GM21526 (cell line): ENCODE measurements around the gene NELFB.
A peak's percentile ranks its signal among the peaks of the same experiment; 100 is the strongest.

Source experiments
- ATAC-seq: cut with Tn5 transposase; IDR thresholded peaks from one replicate; pipeline ENCODE4 v1.9.1; 2021; ENCODE audit warnings: moderate library complexity; ENCODE audit not compliant: unreplicated experiment, low FRiP score

Gene NELFB

DNA sequence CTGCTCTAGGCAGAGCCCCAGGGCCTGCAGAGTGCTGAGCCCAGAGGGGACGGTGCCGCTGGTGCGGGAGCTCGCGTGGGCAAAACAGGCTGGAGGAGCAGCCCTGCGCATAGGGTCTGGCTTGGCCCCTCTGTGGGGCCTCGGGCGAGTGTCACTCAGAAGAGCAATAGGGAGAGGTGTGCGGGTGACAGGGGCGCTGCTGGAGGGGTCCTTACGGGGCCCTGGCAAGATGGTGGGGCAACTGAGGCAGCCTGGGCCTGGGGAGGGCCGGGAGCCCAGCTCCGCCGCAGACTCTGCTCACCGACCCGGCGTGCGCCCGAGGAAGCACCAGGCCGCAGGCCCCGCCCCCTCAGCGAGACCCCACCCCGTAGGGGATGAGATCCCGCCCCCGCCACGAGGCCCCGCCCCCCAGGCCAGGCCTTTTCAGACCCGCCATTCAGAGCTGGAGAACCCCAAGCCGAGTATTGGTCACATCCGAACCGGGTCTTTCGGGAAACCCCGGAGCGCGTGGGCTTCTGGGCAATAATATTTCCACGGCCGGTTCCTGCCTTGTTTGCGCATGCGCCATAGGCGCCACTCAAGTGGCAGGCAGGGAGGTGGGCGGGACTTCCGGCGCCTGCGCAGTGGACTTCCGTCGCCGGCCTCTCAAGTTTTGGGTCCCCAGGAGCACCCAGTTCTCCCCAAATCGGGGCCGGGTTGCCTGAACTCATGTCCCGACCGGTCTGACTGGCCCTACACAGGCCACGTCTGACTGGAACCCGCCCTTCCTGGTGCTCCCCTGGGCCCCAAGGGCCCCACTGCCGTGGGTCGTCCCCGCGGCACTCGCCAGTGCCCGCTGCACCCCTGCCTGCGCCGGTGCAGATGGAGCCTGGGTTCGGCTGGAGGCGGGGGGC, 31.8 kb upstream of the NELFB start:
- ATAC-seq, result peak; percentile 55

DNA sequence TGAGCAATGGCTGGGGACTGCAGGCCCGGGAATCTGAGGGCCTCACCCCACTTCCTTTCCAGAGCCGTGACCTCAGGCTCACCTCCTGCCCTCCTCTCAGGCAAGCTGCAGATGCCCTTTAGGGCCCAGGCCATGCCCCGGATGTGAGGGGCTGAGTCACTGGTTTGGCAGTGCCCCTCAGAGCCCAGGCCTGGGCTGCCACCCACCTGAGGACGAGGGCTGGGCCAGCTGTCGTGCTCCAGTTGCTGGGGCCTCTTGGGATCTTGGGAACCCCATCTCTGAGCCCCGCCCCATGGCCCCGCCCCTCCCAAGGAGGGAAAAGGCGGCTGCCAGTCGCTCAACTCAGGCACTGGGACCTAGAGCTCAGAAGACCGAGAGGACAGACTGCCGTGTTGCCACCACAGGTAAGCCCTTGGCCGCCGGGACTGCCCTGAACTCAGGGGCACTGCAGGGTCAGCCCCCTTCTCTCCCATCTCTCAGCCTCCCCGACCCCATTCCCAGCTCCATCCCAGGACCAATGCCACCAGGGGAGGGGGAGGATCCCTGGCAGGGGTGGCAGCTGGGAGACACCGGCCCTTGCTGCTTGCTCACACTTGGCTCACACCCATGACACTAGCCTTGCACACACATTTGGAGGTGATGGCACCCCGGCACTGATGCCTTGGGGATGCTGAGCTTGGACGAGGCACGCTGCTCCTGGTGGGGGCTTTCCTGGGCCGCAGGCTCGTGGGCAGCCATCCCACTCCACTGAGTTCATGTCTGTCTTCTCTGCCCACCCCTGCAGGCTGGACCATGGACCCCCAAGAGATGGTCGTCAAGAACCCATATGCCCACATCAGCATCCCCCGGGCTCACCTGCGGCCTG, 30.1 kb upstream of the NELFB start, which contains the start of gene CYSRT1:
CYSRT1 (plus strand) TSS at position 345 of the 865 bp plus-strand sequence; CDS start at position 793, 448 bp downstream.
- no peak for ATAC-seq

DNA sequence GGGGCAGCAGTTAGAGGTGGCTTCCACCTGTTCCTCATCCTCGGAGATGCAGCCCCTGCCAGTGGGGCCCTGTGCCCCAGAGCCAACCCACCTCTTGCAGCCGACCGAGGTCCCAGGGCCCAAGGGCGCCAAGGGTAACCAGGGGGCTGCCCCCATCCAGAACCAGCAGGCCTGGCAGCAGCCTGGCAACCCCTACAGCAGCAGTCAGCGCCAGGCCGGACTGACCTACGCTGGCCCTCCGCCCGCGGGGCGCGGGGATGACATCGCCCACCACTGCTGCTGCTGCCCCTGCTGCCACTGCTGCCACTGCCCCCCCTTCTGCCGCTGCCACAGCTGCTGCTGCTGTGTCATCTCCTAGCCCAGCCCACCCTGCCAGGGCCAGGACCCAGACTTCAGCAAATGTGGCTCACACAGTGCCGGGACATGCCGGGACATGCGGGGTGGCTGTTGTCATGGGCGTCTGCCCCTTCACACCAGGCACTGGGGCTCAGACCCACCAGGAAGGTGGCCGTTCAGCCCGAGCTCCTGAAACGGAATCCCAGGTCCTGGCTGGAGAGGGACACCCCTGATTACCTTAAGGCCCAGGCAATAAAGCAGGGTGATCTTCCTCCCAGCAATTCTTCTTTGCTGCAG, 29.3 kb upstream of the NELFB start:
- no peak for ATAC-seq

DNA sequence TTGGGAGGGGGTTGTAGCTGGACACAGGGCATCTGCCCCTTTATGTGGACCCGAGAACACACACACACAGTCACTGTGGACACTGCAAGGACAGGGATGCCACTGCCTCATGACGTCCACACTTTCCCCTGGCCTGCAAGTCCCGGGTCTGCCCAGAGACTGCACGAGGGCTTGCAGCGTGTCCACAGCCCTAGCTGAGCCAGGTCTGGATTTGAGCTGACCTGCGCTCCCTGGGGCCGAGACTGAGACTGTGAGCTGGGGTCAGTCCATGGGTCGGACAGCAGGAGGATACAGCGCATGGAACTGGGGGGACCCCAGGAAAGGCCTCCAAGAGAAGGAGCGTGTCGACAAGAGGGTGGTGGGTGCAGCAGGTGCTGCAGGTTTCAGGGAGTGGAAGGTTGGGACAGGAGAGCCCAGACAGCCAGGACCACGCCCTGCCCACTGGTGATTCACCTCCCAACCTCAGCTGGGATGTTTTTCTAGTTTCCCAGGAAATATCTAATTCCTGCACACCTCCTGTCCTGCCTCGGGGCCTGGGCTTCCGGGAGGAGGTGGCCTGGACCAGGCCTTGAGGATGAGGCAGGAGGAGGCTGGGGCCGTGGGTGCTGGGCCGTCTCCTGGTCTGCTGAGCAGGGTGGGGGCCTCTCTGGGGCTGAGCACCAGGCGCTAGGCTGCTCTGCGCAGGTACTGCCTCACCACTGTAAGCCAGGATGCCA, 28.6 kb upstream of the NELFB start:
- no peak for ATAC-seq

DNA sequence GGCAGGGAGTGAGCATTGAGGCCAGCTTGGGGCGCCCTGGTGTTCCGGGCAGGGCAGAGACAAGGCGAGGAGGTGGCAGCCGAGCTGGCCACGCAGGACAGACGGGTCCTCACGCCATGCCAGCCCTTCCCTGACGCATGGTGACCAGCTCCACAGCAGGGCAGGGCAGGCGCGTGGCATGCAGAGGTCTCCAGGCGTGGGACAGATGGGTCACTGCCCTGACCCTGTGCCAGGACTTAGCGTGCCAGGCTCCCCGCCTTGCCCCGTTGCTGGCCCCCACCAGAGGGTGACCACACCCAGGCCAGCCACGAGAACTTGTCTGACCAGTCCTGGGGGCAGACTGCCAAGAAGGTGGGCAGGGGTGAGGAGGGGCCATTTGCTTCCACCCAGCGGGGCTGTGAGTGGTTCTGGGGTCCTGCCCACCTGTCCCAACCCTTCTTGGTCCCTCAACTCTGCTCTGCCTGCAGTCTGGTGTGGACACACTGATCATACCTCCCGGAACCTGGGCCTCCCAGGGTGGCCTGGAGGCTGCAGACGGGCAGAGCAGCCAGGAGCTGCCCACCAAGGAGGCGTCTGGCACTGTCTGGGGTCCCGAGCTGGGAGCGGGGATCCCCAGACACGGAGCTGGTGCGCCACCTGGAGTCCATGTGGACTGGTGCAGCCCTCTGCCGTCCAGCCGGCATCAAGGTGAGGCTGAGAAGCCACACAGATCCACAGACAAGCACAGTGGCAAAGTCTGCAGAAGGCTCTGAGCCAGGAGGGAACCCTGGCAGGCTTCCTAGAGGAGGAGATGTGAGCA, 27.9 kb upstream of the NELFB start, which contains the start of gene RNF224:
RNF224 (plus strand) TSS at position 449 of the 799 bp plus-strand sequence. CDS start 834 bp downstream, outside the sequence.
- ATAC-seq, result no peak

DNA sequence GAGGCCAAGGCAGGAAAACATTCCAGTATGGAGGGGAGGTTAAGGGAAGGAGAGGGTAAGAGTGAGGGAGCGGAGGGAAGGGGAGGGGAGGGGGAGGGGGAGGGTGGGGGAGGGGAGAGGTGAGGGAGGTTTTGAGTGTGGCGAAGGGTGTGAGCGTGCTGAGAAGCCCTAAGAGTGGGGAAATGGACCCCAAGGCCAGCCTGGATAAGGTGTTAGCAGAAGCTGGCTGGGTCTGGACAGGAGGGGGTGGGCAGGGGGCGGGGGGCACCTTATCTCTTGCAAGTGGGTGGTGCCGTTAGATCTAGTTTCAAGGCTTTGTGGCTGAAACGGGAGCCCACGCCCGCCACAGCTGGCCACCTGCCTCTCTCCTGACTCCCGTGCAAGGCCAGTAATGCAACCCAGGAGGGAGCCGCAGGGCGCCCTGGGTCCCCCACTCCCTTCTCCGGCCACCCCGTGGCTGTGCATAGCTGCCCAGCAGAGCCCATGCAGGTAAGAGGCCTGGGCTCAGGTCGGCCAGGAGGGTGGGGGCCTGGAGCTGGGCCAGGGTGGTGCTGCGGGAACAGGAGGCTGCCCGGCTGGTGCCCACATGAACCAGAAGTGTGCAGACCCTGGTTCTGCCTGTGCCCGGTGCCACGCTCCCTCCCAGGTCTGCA, 27.1 kb upstream of the NELFB start:
- no peak for ATAC-seq

DNA sequence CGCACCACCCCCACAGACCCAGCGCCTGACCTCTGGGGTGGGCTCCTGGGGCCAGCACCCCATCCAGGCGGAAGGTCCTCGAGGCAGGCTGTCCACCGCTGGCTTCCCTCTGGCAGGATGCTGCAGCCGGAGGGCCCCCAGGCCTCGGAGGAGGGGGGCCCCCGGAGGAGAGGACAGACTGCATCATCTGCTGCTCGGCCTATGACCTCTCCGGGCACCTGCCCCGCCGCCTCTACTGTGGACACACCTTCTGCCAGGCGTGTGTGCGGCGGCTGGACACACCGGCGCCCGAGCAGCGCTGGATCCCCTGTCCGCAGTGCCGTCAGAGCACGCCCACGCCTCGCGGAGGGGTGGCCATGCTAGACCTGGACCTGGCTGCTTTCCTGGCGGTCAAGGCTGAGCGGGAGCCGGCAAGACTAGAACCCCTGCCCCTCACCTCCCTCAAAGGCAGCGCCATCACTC, 26.6 kb upstream of the NELFB start:
- no peak for ATAC-seq

DNA sequence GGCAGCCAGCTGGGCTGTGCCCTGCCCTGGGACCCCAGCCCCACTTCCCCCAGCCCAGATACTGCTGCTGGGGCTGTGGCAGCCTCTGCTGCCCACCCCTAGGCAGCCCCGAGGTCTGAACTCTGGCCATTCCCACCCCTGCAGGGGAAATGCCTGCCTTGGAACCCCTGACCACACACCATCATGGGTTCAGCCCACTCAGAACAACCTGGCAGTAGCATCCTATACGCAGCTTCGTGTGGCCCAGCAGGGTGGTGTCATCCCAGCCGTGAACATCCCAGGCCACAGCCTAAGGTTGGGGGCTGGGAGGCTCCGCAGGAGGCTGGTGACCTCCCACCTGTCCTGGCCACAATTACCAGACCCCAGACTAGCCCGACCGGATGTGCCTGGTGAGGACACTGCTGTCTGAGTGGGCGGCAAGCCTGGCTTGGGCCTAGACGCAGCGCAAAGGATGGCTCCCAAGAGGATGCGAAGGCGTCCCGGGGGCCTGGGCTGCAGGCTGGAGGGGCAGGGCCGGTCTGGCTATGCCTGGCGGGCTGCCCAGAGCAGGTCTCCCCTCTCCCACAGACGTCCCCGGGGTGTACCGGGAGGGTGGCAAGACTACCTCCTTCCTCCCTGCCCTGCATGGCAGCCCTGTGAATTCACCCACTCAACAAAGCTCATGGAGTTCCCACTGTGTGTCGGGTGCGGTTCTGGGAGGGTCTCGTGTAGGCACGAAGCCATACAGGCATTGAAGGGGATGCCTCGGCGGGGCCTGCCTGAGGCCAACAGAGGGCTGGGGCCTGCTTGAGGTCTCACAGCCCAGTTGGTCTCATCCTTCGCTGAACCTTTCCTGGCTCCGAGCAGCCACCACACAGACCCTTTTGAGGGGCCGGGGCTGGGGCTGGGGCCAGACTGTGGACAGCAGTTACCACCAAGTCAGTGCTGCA, 25.9 kb upstream of the NELFB start:
- ATAC-seq, result no peak

DNA sequence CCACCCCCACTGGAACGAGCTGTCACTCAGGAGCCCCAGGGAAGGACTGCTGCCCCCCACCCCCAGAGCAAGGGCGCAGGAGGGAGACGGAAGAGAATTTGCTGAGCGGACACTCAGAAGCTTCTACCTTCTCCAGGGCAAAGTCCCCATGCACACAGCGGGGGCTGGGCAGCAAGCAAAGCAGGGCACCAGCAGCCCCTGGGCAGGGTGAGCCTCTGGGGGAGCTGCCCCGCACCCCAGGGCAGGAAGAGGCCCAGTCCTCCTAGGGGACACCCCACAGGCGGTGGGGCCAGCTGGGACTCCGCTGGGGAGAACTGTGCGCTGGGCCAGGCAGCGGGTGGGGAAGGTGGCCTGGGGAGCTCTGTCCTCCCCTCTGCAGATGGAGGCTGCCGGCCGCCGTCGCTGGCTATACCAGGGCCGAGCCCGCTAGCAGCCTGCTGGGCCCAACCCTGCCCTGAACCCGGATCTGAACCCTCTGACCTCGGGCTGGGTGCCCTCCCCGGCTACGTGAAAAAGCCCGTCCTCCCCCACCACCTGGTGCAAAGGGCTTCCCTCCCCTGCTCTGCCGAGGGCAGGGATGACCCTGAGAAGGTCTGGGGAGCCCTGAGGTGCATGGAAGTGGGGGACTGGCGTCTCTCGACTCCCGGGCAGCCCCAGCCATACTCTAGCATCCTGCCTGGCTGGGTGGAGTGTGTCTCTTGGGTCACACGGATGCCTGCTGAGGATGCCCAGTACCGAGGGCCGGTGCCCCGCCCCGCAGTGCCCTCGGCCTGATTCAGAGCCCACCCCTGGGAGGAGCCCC, 25.0 kb upstream of the NELFB start:
- ATAC-seq, result no peak

DNA sequence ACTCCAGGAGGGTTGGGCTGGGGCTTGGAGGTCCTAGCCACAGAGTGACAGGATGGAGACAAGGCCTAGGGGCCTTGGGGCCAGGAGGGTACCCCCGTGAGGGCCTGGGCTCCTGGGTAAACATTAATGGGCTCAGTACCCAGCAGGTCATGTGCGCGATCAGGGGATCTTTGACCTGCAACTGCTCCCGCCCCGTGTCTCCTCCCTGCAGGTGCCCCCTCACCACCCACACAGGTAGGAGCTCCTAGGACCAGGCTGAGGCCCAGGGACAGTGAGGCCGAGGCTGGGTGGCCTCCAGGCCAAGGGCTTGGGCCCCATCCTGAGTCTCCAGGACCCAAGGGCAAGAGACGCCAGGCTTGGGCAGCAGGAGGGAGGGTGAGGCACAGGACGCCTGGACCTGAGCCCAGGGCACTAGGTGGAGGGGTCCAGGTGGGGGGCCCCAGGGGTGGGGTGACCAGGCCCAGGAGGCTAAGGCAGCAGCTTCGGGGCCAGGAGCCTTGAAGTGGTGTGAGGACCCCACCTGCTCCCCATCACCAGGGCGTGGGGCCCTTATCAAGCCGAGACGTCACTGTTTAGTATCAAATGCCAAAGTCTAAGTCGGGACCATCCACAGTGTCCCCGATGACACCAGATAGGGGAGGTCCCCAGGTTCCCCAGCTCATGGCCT, 24.3 kb upstream of the NELFB start, which contains the start of gene SLC34A3:
SLC34A3 (plus strand) TSS at position 197 of the 667 bp plus-strand sequence. CDS start 802 bp downstream, outside the sequence.
- ATAC-seq, result no peak

DNA sequence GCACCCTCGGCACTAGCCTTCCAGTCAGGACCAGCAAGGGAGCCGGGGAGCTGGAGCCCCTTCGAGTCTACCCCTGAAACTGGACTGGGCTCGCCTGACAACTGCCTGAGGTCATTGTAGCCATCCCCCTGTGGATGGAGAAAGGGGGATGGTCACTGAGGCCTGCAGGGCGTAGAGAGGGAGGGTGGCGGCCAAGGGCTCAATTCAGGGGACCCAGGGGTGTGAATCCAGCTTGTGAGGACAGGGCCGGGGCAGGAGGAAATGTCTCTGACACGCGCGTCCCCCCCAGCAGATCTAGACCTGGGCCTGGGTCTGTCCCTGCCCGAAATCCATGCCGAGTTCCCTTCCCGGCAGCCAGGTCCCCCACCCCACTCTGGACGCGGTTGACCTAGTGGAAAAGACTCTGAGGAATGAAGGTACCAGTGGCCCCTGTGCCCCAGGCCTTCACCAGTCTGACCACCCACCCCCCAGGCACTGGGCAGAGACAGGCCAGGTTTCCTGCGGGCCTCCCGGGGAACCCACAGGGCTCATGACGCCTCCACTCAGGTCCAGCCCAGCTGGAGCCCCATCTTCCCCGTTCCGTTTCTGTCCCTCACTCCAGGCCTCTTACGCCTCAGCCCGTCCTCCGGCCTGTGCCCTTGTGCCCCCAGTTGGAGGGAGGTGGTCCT, 23.6 kb upstream of the NELFB start:
- no peak for ATAC-seq

DNA sequence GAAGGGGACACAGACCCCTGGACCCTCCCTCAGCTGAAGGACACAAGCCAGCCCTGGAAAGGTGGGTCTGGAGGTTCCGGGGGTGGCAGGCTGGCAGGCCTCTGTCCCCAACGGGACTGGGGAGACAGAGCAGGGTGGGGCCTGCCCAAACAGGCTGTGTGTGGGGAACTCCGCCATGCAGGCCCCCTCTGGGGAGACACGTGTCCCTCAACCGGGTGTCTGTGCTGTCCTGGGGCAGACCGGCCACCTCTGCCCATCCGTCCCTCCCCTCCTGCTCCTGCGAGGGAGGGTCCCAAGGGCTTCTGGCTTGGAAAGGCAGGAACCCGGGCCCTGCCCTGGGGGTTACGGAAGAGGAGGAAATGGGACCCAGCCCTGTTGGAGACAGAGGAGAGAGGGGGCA, 23.0 kb upstream of the NELFB start:
- ATAC-seq, result no peak

DNA sequence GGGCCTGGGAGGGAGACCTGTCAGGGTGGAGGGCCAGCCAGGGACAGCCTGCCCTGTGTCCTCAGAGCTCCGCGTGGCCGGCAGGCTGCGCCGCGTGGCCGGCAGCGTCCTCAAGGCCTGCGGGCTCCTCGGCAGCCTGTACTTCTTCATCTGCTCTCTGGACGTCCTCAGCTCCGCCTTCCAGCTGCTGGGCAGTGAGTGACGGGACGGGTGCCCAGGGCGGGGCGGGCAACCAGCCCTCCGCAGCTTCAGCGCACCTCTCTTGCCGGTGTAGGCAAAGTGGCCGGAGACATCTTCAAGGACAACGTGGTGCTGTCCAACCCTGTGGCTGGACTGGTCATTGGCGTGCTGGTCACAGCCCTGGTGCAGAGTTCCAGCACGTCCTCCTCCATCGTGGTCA, 22.6 kb upstream of the NELFB start:
- ATAC-seq, result no peak

DNA sequence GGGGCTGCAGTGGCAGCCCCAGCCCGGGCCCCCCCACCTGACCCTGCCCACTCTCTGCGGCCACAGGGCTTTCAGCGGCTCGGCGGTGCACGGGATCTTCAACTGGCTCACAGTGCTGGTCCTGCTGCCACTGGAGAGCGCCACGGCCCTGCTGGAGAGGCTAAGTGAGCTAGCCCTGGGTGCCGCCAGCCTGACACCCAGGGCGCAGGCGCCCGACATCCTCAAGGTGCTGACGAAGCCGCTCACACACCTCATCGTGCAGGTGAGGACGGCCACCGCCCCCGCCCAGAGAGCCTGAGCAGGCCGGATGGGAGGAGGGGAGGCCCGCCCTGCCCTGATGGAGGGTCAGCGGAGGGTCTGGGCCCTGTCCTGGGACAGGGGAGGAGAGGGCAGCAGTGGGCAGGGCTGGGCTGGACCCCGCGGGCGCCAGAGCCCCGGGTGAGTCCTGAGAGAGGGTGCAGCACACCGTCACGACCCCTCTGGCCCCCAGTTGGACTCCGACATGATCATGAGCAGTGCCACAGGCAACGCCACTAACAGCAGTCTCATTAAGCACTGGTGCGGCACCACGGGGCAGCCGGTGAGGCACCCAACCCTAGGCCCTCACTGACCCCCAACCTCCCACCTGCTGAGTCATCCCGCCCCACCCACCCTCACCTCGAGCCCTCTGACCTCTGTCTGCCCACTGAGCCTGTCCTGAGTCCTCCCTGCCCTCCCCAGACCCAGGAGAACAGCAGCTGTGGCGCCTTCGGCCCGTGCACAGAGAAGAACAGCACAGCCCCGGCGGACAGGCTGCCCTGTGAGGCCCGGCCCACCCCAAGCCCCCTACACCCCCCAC, 21.8 kb upstream of the NELFB start:
- no peak for ATAC-seq
